ENCODE results near the gene ASXL2. TPM values are rescaled to one million over a fixed set of nuclear protein-coding genes. Genes with fewer than 3 reads are reported as not detected.

The ASXL2 gene
- total and polyA plus RNA-seq, 4 donors, result 2.4 to 29.0 (median 12.3) TPM

DNA sequence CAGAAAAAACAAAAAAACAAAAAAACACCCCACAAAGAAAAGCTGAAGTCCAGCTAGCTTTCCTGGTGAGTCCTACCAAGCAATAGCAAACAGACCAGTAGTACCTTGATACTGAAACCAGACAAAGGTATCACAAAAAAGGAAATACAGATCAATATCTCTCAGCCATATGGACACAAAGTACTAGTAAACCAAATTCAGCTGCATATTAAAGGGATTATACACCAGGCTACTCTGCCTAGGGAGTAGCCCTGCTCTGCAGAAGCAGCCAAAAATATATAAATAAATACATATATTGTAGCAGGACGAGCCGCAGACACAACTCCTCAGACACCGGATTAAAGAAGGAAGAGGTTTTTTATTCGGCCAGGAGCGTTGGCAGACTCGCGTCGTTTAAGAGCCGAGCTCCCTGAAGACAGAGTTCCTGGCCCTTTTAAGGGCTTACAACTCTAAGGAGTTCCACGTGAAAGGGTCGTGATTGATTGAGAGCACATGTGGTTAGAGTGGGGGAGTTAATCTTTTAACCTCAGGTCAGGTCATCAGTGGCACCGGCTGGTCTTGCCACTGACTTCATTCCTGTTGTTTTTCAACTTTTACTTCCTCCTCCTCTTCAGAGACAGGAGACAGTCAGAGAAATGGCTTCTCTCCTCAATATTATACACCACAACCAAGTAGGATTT, 166.5 kb downstream of the ASXL2 start:
- no peaks in the 10 kb centered on the region for H3K27me3 ChIP-seq (ENCODE audit: control insufficient read depth in 3 of 3, insufficient read depth in 3 of 3, low read length in 2 of 3)
- no peak overlapping the region for H3K9ac ChIP-seq (ENCODE audit: insufficient read depth in 1 of 2, low read length in 2 of 2)
- ATAC-seq (ENCODE audit: insufficient read depth, low FRiP score), result no peak
- H3K27ac ChIP-seq (ENCODE audit: low read depth in 1 of 2, low read length in 1 of 2), result no peak overlapping the region
- no peak for DNase-seq
- H3K4me3 ChIP-seq, result no peak overlapping the region
- no peaks in the 10 kb centered on the region for H3K36me3 ChIP-seq (ENCODE audit: control insufficient read depth in 4 of 4, insufficient read depth in 4 of 4, low read length in 4 of 4)
- TF ChIP-seq, protein P1, sequence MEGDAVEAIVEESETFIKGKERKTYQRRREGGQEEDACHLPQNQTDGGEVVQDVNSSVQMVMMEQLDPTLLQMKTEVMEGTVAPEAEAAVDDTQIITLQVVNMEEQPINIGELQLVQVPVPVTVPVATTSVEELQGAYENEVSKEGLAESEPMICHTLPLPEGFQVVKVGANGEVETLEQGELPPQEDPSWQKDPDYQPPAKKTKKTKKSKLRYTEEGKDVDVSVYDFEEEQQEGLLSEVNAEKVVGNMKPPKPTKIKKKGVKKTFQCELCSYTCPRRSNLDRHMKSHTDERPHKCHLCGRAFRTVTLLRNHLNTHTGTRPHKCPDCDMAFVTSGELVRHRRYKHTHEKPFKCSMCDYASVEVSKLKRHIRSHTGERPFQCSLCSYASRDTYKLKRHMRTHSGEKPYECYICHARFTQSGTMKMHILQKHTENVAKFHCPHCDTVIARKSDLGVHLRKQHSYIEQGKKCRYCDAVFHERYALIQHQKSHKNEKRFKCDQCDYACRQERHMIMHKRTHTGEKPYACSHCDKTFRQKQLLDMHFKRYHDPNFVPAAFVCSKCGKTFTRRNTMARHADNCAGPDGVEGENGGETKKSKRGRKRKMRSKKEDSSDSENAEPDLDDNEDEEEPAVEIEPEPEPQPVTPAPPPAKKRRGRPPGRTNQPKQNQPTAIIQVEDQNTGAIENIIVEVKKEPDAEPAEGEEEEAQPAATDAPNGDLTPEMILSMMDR (IDR thresholded peaks at IDR 0.05; ENCODE audit: control extremely low read depth, extremely low read depth), result no peak
- no peaks in the 10 kb centered on the region for H3K4me1 ChIP-seq (ENCODE audit: control insufficient read depth in 5 of 5, insufficient read depth in 5 of 5, low read length in 5 of 5)
- peaks cover 0 to 3% (median 0%) of the 10 kb centered on the region in 4 donors for H3K9me3 ChIP-seq (ENCODE audit: control insufficient read depth in 4 of 4, insufficient read depth in 3 of 4, low read length in 3 of 4)
- 2 to 3% methylated on average over 12 of the region's 12 CpGs for WGBS, 2 donors

DNA sequence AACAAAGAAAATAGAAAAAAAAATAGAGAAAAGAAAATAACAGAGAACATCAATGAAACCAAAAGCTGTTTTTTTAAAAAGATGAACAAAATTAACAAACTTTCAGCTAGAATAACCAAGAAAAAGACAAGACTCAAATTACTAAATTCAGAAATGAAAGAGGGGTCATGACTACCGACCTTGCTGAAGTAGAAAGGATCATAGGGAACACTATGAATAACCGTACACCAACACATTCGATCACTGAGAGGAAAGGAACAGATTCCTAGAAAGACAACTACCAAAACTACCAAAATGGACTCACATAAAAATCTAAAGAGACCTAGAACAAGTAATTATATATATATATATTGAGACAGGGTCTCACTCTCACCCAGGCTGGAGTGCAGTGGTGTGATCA, 167.5 kb downstream of the ASXL2 start:
- TF ChIP-seq, protein P1 (IDR thresholded peaks at IDR 0.05; ENCODE audit: control extremely low read depth, extremely low read depth), result no peak
- DNase-seq (no peak), ATAC-seq (ENCODE audit: insufficient read depth, low FRiP score) (no peak)
- WGBS, 2 donors, result 89 to 90% methylated on average over 3 of the region's 3 CpGs
- peaks cover 0 to 3% (median 0%) of the 10 kb centered on the region in 4 donors for H3K9me3 ChIP-seq (ENCODE audit: control insufficient read depth in 4 of 4, insufficient read depth in 3 of 4, low read length in 3 of 4)
- H3K4me1 ChIP-seq (ENCODE audit: control insufficient read depth in 5 of 5, insufficient read depth in 5 of 5, low read length in 5 of 5), result no peaks in the 10 kb centered on the region
- no peaks in the 10 kb centered on the region for H3K36me3 ChIP-seq (ENCODE audit: control insufficient read depth in 4 of 4, insufficient read depth in 4 of 4, low read length in 4 of 4)
- no peaks in the 10 kb centered on the region for H3K27me3 ChIP-seq (ENCODE audit: control insufficient read depth in 3 of 3, insufficient read depth in 3 of 3, low read length in 2 of 3)
- no peak overlapping the region for H3K9ac ChIP-seq (ENCODE audit: insufficient read depth in 1 of 2, low read length in 2 of 2)
- H3K4me3 ChIP-seq, result no peak overlapping the region
- no peak overlapping the region for H3K27ac ChIP-seq (ENCODE audit: low read depth in 1 of 2, low read length in 1 of 2)

DNA sequence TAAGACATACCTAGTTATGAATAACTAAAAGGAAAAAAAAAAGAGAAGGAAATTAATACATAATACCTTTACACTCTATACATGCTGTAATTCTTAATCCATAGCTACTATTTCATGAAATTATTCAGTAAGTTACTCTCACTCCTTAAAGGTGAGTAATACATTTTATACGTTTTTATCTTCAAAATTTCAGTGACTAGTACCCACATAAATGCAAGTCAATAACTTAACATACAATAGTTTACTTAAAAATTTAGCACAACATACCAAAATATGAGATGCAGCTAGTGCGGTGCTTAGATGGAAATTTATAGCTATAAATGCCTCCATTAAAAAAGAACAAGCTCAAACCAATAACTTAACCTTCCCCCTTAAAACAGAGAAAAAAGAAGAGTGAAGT, 168.9 kb downstream of the ASXL2 start:
- no peaks in the 10 kb centered on the region for H3K36me3 ChIP-seq (ENCODE audit: control insufficient read depth in 4 of 4, insufficient read depth in 4 of 4, low read length in 4 of 4)
- ATAC-seq (ENCODE audit: insufficient read depth, low FRiP score), result no peak
- peaks cover 0 to 3% (median 0%) of the 10 kb centered on the region in 4 donors for H3K9me3 ChIP-seq (ENCODE audit: control insufficient read depth in 4 of 4, insufficient read depth in 3 of 4, low read length in 3 of 4)
- no peak overlapping the region for H3K9ac ChIP-seq (ENCODE audit: insufficient read depth in 1 of 2, low read length in 2 of 2)
- H3K4me3 ChIP-seq, result no peak overlapping the region
- H3K4me1 ChIP-seq (ENCODE audit: control insufficient read depth in 5 of 5, insufficient read depth in 5 of 5, low read length in 5 of 5), result no peaks in the 10 kb centered on the region
- 91 to 95% methylated on average over 2 of the region's 2 CpGs for WGBS, 2 donors
- TF ChIP-seq, protein P1 (IDR thresholded peaks at IDR 0.05; ENCODE audit: control extremely low read depth, extremely low read depth), result no peak
- H3K27me3 ChIP-seq (ENCODE audit: control insufficient read depth in 3 of 3, insufficient read depth in 3 of 3, low read length in 2 of 3), result no peaks in the 10 kb centered on the region
- DNase-seq, result no peak
- H3K27ac ChIP-seq (ENCODE audit: low read depth in 1 of 2, low read length in 1 of 2), result no peak overlapping the region
